AG09309 (cell line): ENCODE measurements around the gene COA7.

ENCODE experiments used
- DNase-seq: peaks from one replicate; pipeline ENCODE4 v3.0.0-alpha.2; 2010; ENCODE audit warnings: low read depth
- H3K4me3 ChIP-seq: 2 replicates; pipeline ENCODE4 v1.5.1; 2011; ENCODE audit warnings: mild to moderate bottlenecking, low read depth, low read length, moderate library complexity; ENCODE audit not compliant: control insufficient read depth
- CTCF ChIP-seq: IDR thresholded peaks from 2 replicates; pipeline ENCODE4 v1.5.1; 2011; ENCODE audit warnings: mild to moderate bottlenecking, low read depth, low read length, inconsistent platforms; ENCODE audit not compliant: insufficient read depth, control insufficient read depth; ENCODE audit errors: missing control alignments

The COA7 gene

GRCh38 chr1:52662645-52663313, 35.4 kb downstream of the COA7 start:
- no peak overlapping the region for H3K4me3 ChIP-seq
- TF ChIP-seq CTCF, result no peak
- DNase-seq, result peak; percentile 43

DNA sequence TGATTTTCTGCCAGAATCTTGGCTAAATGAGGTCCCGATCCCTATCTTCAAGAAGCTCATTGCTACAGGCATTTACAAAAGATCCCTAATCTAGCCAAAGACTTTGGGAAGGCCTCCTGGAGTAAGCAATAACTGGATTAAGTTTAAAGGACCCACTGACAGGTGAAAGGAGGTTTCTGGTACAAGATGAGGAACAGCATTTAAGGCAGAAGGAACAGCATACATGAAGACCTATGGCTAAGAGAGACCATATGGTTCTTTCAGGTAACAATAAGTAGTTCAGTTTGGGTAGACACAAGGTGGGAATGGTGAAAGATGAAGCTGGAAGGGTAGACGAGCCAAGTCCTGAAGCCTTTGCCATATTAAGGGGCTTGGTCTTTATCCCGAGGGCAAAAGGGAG, 37.3 kb downstream of the COA7 start:
- no peak for TF ChIP-seq CTCF
- no peak for DNase-seq
- no peak overlapping the region for H3K4me3 ChIP-seq

DNA sequence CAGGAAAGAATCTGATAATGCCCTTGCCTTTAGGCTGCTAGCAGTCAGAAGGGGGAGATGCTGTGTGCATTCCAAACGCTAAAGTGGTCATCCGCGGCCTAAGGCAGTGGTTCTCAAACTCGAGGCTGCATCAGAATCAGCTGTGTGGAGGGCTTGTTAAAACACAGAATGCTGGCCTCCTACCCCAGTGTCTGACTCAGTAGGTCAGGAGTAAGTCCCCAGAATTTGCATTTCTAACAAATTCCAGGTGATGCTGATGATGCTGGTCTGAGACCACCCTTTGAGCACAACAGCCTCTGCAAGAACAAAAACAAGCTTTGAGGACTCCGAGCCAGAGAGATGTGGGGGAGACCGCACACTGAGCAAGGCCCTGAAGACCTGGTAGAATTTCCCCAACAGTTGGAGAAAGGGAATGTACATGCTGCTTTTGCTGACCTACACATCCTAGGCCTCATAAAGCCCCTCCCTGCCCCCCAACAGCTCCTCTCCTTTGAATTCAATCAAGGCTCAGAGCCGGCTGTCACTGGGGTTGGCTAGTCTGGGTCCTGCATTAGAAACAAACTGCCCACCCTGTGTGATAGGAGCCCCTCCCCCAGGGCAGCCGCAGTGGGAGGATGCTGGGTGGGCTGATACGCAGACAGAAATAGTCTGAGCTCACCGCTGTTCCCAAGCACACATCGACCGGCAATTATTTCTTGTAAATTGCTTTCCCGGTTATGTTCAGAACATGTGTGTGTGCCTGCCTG, 38.1 kb downstream of the COA7 start:
- H3K4me3 ChIP-seq, result no peak overlapping the region
- no peak for DNase-seq
- no peak for TF ChIP-seq CTCF

DNA sequence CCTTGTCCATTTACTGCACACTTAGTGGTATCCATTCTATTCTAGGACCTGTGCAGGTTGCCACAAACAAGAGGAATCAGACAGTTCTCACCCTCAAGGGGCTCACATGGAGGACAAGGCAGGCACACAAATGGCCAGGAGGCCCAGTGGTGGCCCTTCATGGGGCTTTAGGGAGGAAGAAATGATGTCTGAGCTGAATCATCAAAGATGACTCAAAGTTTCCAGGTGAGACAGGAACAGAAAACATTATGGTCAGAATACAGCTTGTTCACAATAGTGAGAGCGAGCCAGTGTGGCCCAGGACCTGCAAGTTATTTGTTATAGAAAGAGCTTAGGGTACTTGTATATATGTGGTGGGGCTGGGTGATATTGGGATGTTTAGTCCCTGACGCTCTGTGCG, 38.8 kb downstream of the COA7 start:
- TF ChIP-seq CTCF, result no peak

GRCh38 chr1:52658795-52659194, 39.4 kb downstream of the COA7 start:
- DNase-seq, result no peak
- no peak for TF ChIP-seq CTCF

More for the DNA sequence above, 38.8 kb downstream of the COA7 start:
- no peak for DNase-seq
- no peak overlapping the region for H3K4me3 ChIP-seq

DNA sequence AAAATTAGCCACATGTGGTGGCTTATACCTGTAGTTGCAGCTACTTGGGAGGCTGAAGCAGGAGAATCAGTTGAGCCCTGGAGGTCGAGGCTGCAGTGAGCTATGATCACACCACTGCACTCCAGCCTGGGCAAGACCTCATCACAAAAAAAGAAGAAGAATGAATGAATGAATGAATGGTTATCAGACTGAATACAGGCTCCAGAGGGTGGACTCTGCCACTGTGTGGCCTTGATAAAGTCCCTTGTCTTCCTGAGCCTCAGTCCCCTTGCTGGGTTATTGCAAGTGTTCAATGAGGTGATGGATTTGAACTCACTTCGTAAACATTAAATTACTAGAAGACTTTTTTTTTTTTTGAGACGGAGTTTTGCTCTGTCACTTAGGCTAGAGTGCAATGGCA, 40.4 kb downstream of the COA7 start:
- DNase-seq, result no peak
- no peak for TF ChIP-seq CTCF

More at GRCh38 chr1:52658795-52659194, 39.4 kb downstream of the COA7 start:
- no peak overlapping the region for H3K4me3 ChIP-seq

GRCh38 chr1:52654063-52654462, 44.1 kb downstream of the COA7 start:
- no peak for DNase-seq
- H3K4me3 ChIP-seq, result no peak overlapping the region
- no peak for TF ChIP-seq CTCF

More for the DNA sequence above, 40.4 kb downstream of the COA7 start:
- H3K4me3 ChIP-seq, result no peak overlapping the region
